MM.1S (cell line): ENCODE results near the gene ISG15.

ENCODE experiments used
- DNase-seq: peaks from one replicate; pipeline ENCODE4 v3.0.0-alpha.2; 2015
- H2AFZ ChIP-seq: fragments of 300-600 bp; sonication (generic); 2 replicates; pipeline ENCODE4 v1.6.0; 2016; ENCODE audit warnings: antibody characterized with exemption, low read length
- H3F3A ChIP-seq: fragments of 300-600 bp; sonication (generic); 2 replicates; pipeline ENCODE4 v1.6.1; 2016; ENCODE audit warnings: mild to moderate bottlenecking, antibody characterized with exemption, low read length, moderate library complexity, mixed read lengths; ENCODE audit not compliant: insufficient read depth
- H3K27ac ChIP-seq: fragments of 300-600 bp; sonication (generic); 2 replicates; pipeline ENCODE4 v1.5.1; 2016; ENCODE audit warnings: mild to moderate bottlenecking, low read length
- H3K27me3 ChIP-seq: fragments of 300-600 bp; sonication (generic); replicated peaks from 2 replicates; pipeline ENCODE4 v1.6.0; 2016; ENCODE audit warnings: low read length; ENCODE audit not compliant: insufficient read depth
- H3K36me3 ChIP-seq: fragments of 300-600 bp; sonication (generic); replicated peaks from 2 replicates; pipeline ENCODE4 v1.6.1; 2016; ENCODE audit warnings: mild to moderate bottlenecking, low read length, mixed read lengths; ENCODE audit not compliant: insufficient read depth
- H3K4me1 ChIP-seq: fragments of 300-600 bp; sonication (generic); 2 replicates; pipeline ENCODE4 v1.6.1; 2016; ENCODE audit warnings: low read length, mixed read lengths
- H3K4me2 ChIP-seq: fragments of 300-600 bp; sonication (generic); 2 replicates; pipeline ENCODE4 v1.6.0; 2016; ENCODE audit warnings: low read depth, low read length
- H3K4me3 ChIP-seq: fragments of 300-600 bp; sonication (generic); 2 replicates; pipeline ENCODE4 v1.5.1; 2016; ENCODE audit warnings: low read length, mixed read lengths
- H3K79me2 ChIP-seq: fragments of 300-600 bp; sonication (generic); 2 replicates; pipeline ENCODE4 v1.6.1; 2016; ENCODE audit warnings: mixed run types, low read length, mixed read lengths
- H3K9ac ChIP-seq: fragments of 300-600 bp; sonication (generic); 2 replicates; pipeline ENCODE4 v1.6.1; 2016; ENCODE audit warnings: low read length, mixed read lengths
- H3K9me2 ChIP-seq: fragments of 300-600 bp; sonication (generic); replicated peaks from 2 replicates; pipeline ENCODE4 v1.6.1; 2016; ENCODE audit warnings: mild to moderate bottlenecking, low read length, mixed read lengths; ENCODE audit not compliant: insufficient read depth
- H3K9me3 ChIP-seq: fragments of 300-600 bp; sonication (generic); replicated peaks from 2 replicates; pipeline ENCODE4 v1.6.1; 2016; ENCODE audit warnings: mild to moderate bottlenecking, low read length, mixed read lengths; ENCODE audit not compliant: insufficient read depth
- H4K20me1 ChIP-seq: fragments of 300-600 bp; sonication (generic); 2 replicates; pipeline ENCODE4 v1.6.1; 2016; ENCODE audit warnings: mild to moderate bottlenecking, low read length, moderate library complexity, mixed read lengths; ENCODE audit not compliant: insufficient read depth
- CTCF ChIP-seq: fragments of 300-600 bp; sonication (generic); IDR thresholded peaks from 2 replicates; pipeline ENCODE4 v1.5.1; 2016; ENCODE audit warnings: antibody characterized with exemption, low read length, mixed read lengths
- EZH2 ChIP-seq: fragments of 300-600 bp; sonication (generic); optimal IDR thresholded peaks from 2 replicates; pipeline ENCODE3; 2017; ENCODE audit warnings: low read depth, mild to moderate bottlenecking, antibody characterized with exemption, low read length, mixed read lengths
- EZH2phosphoT487 ChIP-seq: fragments of 300-600 bp; sonication (generic); IDR thresholded peaks from 2 replicates; pipeline ENCODE4 v1.6.1; 2018; ENCODE audit warnings: antibody characterized with exemption, low read length

ISG15 gene

GRCh38 chr1:980602-981395 is 32.5 kb upstream of the ISG15 start:
- H4K20me1 ChIP-seq: no peaks in the 10 kb centered on the region
- H3K9me3 ChIP-seq: no peaks in the 10 kb centered on the region
- no peak overlapping the region for H2AFZ ChIP-seq
- H3K79me2 ChIP-seq: no peaks in the 10 kb centered on the region
- no peak overlapping the region for H3K4me3 ChIP-seq
- peaks cover 74% of the 10 kb centered on the region for H3K27me3 ChIP-seq
- no peak overlapping the region for H3K9ac ChIP-seq
- no peak overlapping the region for H3K27ac ChIP-seq
- no peaks in the 10 kb centered on the region for H3F3A ChIP-seq
- TF ChIP-seq EZH2phosphoT487 (no peak), CTCF (no peak), EZH2 (no peak)
- H3K9me2 ChIP-seq: no peaks in the 10 kb centered on the region
- no peak overlapping the region for H3K4me2 ChIP-seq
- no peaks in the 10 kb centered on the region for H3K36me3 ChIP-seq
- no peak for DNase-seq
- peaks cover 6% of the 10 kb centered on the region; the same call in 1 of the 2 replicates for H3K4me1 ChIP-seq

GRCh38 chr1:981491-981954 is 31.8 kb upstream of the ISG15 start:
- Histone ChIP-seq H4K20me1 (no peaks in the 10 kb centered on the region), H3K4me3 (no peak overlapping the region), H3K9me3 (no peaks in the 10 kb centered on the region), H3K27ac (no peak overlapping the region), H3K9me2 (no peaks in the 10 kb centered on the region), H3K36me3 (no peaks in the 10 kb centered on the region), H3K4me1 (peaks cover 6% of the 10 kb centered on the region; the same call in 1 of the 2 replicates), H3K79me2 (no peaks in the 10 kb centered on the region), H2AFZ (no peak overlapping the region), H3K4me2 (no peak overlapping the region), H3F3A (no peaks in the 10 kb centered on the region), H3K27me3 (peaks cover 81% of the 10 kb centered on the region), H3K9ac (no peak overlapping the region)
- DNase-seq: no peak
- TF ChIP-seq CTCF (no peak), EZH2 (no peak), EZH2phosphoT487 (no peak)

- TF ChIP-seq CTCF: no peak
- no peak for TF ChIP-seq EZH2
- no peak for TF ChIP-seq EZH2phosphoT487
- H2AFZ ChIP-seq: no peak within 1 kb of the TSS
These were observed 31.2 kb upstream of the ISG15 start, which contains the start of gene PERM1 for GRCh38 chr1:981955-982558. Gene PERM1 (minus strand): TSS chr1:982093. CDS start chr1:981029, 1,064 bp downstream.

More at GRCh38 chr1:981955-982558, 31.2 kb upstream of the ISG15 start, which contains the start of gene PERM1:
- no peak within 1 kb of the TSS for H3K4me2 ChIP-seq
- H3K36me3 ChIP-seq: no peaks in the 10 kb centered on the region
- no peaks in the 10 kb centered on the region for H3K9me3 ChIP-seq
- H3F3A ChIP-seq: no peaks in the 10 kb centered on the region
- peaks cover 86% of the 10 kb centered on the region for H3K27me3 ChIP-seq
- no peaks in the 10 kb centered on the region for H4K20me1 ChIP-seq
- H3K27ac ChIP-seq: no peak within 1 kb of the TSS
- no peaks in the 10 kb centered on the region for H3K9me2 ChIP-seq
- H3K4me3 ChIP-seq: no peak within 1 kb of the TSS
- no peaks in the 10 kb centered on the region for H3K79me2 ChIP-seq
- no peak within 1 kb of the TSS for H3K9ac ChIP-seq
- H3K4me1 ChIP-seq: peaks cover 6% of the 10 kb centered on the region; the same call in 1 of the 2 replicates
- DNase-seq: no peak
